GM06990 (cell line): ENCODE measurements around the gene RIPK4.
"Not testable (repeated sequence)": the region's sequence is repeated elsewhere in the genome, so short reads cannot be mapped to it uniquely, and the experiment has no call there.

ENCODE experiments used
- DNase-seq: peaks from one replicate; pipeline ENCODE4 v3.0.0-alpha.2; 2011; ENCODE audit not compliant: insufficient read length; ENCODE audit errors: extremely low read depth
- H3K27me3 ChIP-seq: replicated peaks from 2 replicates; pipeline ENCODE4 v1.6.0; 2011; ENCODE audit warnings: low read length; ENCODE audit not compliant: control insufficient read depth, insufficient read depth
- H3K36me3 ChIP-seq: 2 replicates; pipeline ENCODE4 v1.5.1; 2011; ENCODE audit warnings: low read length; ENCODE audit not compliant: control insufficient read depth, insufficient read depth
- H3K4me3 ChIP-seq: replicated peaks from 2 replicates; pipeline ENCODE4 v1.5.1; 2011; ENCODE audit warnings: low read depth, mild to moderate bottlenecking, control low read depth, low read length
- TF ChIP-seq, protein P1 (sequence below): IDR thresholded peaks from 2 replicates; pipeline ENCODE4 v1.5.1; 2011; ENCODE audit warnings: low read length, control low read depth, mild to moderate bottlenecking, inconsistent platforms; ENCODE audit not compliant: insufficient read depth, poor library complexity, severe bottlenecking

RIPK4 gene

DNA sequence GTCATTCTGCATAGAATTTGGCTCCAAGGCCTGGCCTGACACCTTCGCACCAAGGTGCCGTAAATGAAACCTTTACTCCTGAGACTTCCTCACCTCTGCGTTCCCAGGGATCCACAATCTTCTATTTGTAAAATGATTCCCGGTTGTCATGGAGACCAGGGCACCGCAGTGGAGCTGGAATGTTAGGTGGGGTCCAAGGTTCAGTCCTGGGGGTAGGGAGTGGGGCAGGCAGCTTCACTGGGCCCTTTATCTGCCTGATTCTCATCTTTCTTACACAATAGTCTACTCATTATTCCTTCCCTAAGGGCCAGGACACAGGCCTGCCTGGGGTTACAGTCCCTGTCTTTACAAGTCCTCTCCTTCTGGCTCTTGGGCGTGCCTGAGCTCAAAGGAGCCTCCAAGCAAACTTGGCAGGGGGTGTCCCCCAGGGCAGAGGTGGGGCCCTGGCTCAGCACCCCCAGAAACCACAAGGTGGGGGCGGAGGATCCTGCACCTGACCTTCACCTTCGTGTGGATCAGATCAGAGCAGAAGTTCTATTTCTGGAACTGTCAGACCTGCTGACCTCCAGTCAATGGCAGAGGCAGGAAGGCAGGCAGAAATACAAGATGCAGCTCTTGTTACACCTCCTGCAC lies 51.1 kb downstream of the RIPK4 start:
- H3K36me3 ChIP-seq: no peaks in the 10 kb centered on the region
- no peak for DNase-seq
- no peak overlapping the region for H3K4me3 ChIP-seq
- no peaks in the 10 kb centered on the region; the same call in 1 of the 2 replicates for H3K27me3 ChIP-seq
- TF ChIP-seq, protein P1, sequence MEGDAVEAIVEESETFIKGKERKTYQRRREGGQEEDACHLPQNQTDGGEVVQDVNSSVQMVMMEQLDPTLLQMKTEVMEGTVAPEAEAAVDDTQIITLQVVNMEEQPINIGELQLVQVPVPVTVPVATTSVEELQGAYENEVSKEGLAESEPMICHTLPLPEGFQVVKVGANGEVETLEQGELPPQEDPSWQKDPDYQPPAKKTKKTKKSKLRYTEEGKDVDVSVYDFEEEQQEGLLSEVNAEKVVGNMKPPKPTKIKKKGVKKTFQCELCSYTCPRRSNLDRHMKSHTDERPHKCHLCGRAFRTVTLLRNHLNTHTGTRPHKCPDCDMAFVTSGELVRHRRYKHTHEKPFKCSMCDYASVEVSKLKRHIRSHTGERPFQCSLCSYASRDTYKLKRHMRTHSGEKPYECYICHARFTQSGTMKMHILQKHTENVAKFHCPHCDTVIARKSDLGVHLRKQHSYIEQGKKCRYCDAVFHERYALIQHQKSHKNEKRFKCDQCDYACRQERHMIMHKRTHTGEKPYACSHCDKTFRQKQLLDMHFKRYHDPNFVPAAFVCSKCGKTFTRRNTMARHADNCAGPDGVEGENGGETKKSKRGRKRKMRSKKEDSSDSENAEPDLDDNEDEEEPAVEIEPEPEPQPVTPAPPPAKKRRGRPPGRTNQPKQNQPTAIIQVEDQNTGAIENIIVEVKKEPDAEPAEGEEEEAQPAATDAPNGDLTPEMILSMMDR: no peak

GRCh38 chr21:41714299-41714865 lies 52.5 kb downstream of the RIPK4 start:
- H3K27me3 ChIP-seq, H3K36me3 ChIP-seq, H3K4me3 ChIP-seq, DNase-seq: not testable (repeated sequence)

- Histone ChIP-seq H3K27me3 (no peaks in the 10 kb centered on the region; the same call in 1 of the 2 replicates), H3K4me3 (no peak overlapping the region), H3K36me3 (no peaks in the 10 kb centered on the region)
- TF ChIP-seq, protein P1: no peak
- no peak for DNase-seq
These were observed 53.2 kb downstream of the RIPK4 start for GRCh38 chr21:41713495-41714281.

GRCh38 chr21:41712730-41713129 lies 54.1 kb downstream of the RIPK4 start:
- H3K36me3 ChIP-seq: no peaks in the 10 kb centered on the region
- no peak overlapping the region for H3K4me3 ChIP-seq
- H3K27me3 ChIP-seq: no peaks in the 10 kb centered on the region; the same call in 1 of the 2 replicates
- DNase-seq: no peak
- TF ChIP-seq, protein P1: no peak

- Histone ChIP-seq H3K36me3 (no peaks in the 10 kb centered on the region), H3K4me3 (no peak overlapping the region), H3K27me3 (no peaks in the 10 kb centered on the region; the same call in 1 of the 2 replicates)
- TF ChIP-seq, protein P1: no peak
- no peak for DNase-seq
These were observed 54.7 kb downstream of the RIPK4 start for GRCh38 chr21:41712201-41712600.

DNA sequence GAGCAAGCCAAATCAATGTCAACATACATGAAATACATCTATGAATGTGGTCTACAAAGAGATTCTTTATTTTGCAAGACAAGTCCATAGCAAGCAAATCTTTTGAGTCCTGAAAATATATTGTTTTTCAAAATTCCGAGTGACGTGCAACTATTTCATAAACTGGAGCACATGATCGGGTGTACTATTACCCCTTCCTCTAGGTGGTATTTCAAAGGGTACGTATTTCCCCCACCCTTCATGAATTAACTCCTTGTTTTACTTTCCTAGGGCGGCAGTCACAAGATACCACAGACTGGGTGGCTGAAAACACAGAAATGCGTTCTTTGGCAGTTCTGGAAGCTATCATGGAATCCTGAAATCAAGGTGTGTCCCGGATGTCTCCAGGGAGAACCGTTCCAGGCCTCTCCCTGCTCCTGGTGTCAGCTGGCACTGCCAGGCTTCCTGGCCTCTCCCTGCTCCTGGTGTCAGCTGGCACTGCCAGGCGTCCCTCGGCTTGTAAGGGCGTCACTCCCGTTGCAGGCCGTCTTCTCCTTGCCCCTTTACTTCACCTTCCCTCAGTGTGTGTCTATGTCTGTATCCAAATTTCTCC lies 55.3 kb downstream of the RIPK4 start:
- Histone ChIP-seq H3K36me3 (no peaks in the 10 kb centered on the region), H3K27me3 (no peaks in the 10 kb centered on the region; the same call in 1 of the 2 replicates), H3K4me3 (no peak overlapping the region)
- TF ChIP-seq, protein P1: no peak
- DNase-seq: no peak
